HepG2 (cell line): ENCODE measurements around the gene CDK17. TPM values are rescaled to one million over a fixed set of nuclear protein-coding genes. Genes with fewer than 3 reads are reported as not detected.

Experiments used
- ATAC-seq: fragments of 200-7000 bp; cut with Tn5 transposase; 3 replicates; pipeline ENCODE4 v1.9.1; 2020; ENCODE audit warnings: mild to moderate bottlenecking, moderate library complexity
- BruUV-seq: library from RNA; stranded (reverse); fragments of 400-500 nt; replicated peaks from 2 replicates; lab custom pipeline; 2021; lab: Mats Ljungman, UMichigan
- CTCF ChIA-PET: fragments of 300-600 bp; formaldehyde crosslinking; extraction: SDS; loops from one replicate; lab custom pipeline; 2021; ENCODE audit warnings: low total read pairs, inconsistent platforms, low intra/inter-chr PET ratio; lab: Yijun Ruan, JAX
- POLR2A ChIA-PET: fragments of 350-600 bp; sonication (Branson Sonifier 250); formaldehyde crosslinking; loops from one replicate; lab custom pipeline; 2020; ENCODE audit warnings: antibody characterized with exemption, inconsistent platforms; lab: Yijun Ruan, JAX
- DNase-seq: peaks from one replicate; pipeline ENCODE4 v3.0.0-alpha.2; 2015; ENCODE audit warnings: low spot score
- FAIRE-seq: peaks from 3 replicates; lab custom pipeline; 2011; peaks lifted over from hg19 to GRCh38; lab: Jason Lieb, UNC
- H2AFZ ChIP-seq: one replicate; pipeline ENCODE4 v1.6.1; 2011; ENCODE audit warnings: low read length, inconsistent platforms
- H3K27ac ChIP-seq: fragments of 300-600 bp; 3 replicates; pipeline ENCODE4 v1.8.0; 2011; ENCODE audit warnings: mixed run types, mild to moderate bottlenecking, mixed read lengths, low read length, inconsistent platforms; ENCODE audit not compliant: insufficient read depth; ENCODE audit errors: extremely low read length
- H3K27me3 ChIP-seq, 2 experiments: fragments of 200-600 bp in 1 of 2; 2 replicates in 1 of 2; 3 replicates in 1 of 2; pipeline versions ENCODE4 v1.6.0 to v1.8.0; 2011; ENCODE audit warnings: low read length in 2 of 2, mild to moderate bottlenecking in 2 of 2, moderate library complexity in 2 of 2, inconsistent platforms in 1 of 2; ENCODE audit not compliant: insufficient read depth in 2 of 2, control insufficient read depth in 1 of 2
- H3K36me3 ChIP-seq, 2 experiments: fragments of 200-600 bp in 1 of 2; replicated peaks in 1 of 2; 2 replicates in 1 of 2; 3 replicates in 1 of 2; pipeline versions ENCODE4 v1.5.1 to v1.8.0; 2011; ENCODE audit warnings: low read length in 2 of 2, inconsistent platforms in 1 of 2; ENCODE audit not compliant: insufficient read depth in 2 of 2, control insufficient read depth in 1 of 2
- H3K4me1 ChIP-seq: 2 replicates; pipeline ENCODE4 v1.5.1; 2012; ENCODE audit warnings: low read length, inconsistent platforms; ENCODE audit not compliant: insufficient read depth
- H3K4me2 ChIP-seq: 2 replicates; pipeline ENCODE4 v1.6.0; 2011; ENCODE audit warnings: low read depth, low read length, inconsistent platforms
- H3K4me3 ChIP-seq, 3 experiments: fragments of 200-600 bp in 1 of 3; sonication (generic), shearing (Covaris generic) in 1 of 3; replicated peaks in 1 of 3; 2 replicates each; pipeline ENCODE4 v1.5.1; 2011 to 2016; ENCODE audit warnings: low read length in 3 of 3, inconsistent platforms in 2 of 3, low read depth in 2 of 3, mild to moderate bottlenecking in 2 of 3, control low read depth in 1 of 3, mixed read lengths in 1 of 3; ENCODE audit not compliant: insufficient read depth in 1 of 3
- H3K79me2 ChIP-seq: one replicate; pipeline ENCODE4 v1.6.1; 2011; ENCODE audit warnings: low read length, inconsistent platforms; ENCODE audit not compliant: insufficient read depth
- H3K9ac ChIP-seq: 2 replicates; pipeline ENCODE4 v1.6.0; 2011; ENCODE audit warnings: mild to moderate bottlenecking, low read depth, low read length, inconsistent platforms; ENCODE audit not compliant: insufficient read depth
- H3K9me3 ChIP-seq: 2 replicates; pipeline ENCODE4 v1.5.1; 2012; ENCODE audit warnings: mild to moderate bottlenecking, low read length
- H4K20me1 ChIP-seq: 2 replicates; pipeline ENCODE4 v1.6.0; 2011; ENCODE audit warnings: inconsistent platforms, mild to moderate bottlenecking, low read length, moderate library complexity; ENCODE audit not compliant: insufficient read depth
- FOXM1 ChIP-seq: sonication (generic); formaldehyde crosslinking; IDR thresholded peaks from 2 replicates; pipeline ENCODE4 v1.5.0; 2020; ENCODE audit warnings: missing genetic modification reagents
- GPBP1L1 ChIP-seq: sonication (generic); formaldehyde crosslinking; IDR thresholded peaks from 2 replicates; pipeline ENCODE4 v1.5.0; 2020; ENCODE audit warnings: mild to moderate bottlenecking, missing genetic modification reagents
- HES4 ChIP-seq: sonication (generic); formaldehyde crosslinking; IDR thresholded peaks from 2 replicates; pipeline ENCODE4 v1.9.0; 2021; ENCODE audit warnings: mild to moderate bottlenecking, missing genetic modification reagents, borderline replicate concordance
- HOXA7 ChIP-seq: sonication (generic); formaldehyde crosslinking; IDR thresholded peaks from 2 replicates; pipeline ENCODE4 v1.8.1; 2022; ENCODE audit warnings: mild to moderate bottlenecking, missing genetic modification reagents, moderate library complexity
- JUN ChIP-seq: sonication (generic); formaldehyde crosslinking; IDR thresholded peaks from 2 replicates; pipeline ENCODE4 v1.4.0; 2020; ENCODE audit warnings: mild to moderate bottlenecking, missing genetic modification reagents
- KDM4B ChIP-seq: sonication (generic); formaldehyde crosslinking; IDR thresholded peaks from 2 replicates; pipeline ENCODE4 v1.4.0; 2020; ENCODE audit warnings: missing genetic modification reagents
- KDM6A ChIP-seq: IDR thresholded peaks from 2 replicates; pipeline ENCODE4 v1.6.1; 2016; ENCODE audit warnings: low read depth
- KLF11 ChIP-seq: IDR thresholded peaks from 2 replicates; pipeline ENCODE4 v1.6.1; 2016; ENCODE audit warnings: missing compliant biosample characterization
- KLF6 ChIP-seq: IDR thresholded peaks from 2 replicates; pipeline ENCODE4 v1.8.0; 2016; ENCODE audit warnings: missing biosample characterization, missing genetic modification reagents
- NCOA5 ChIP-seq: sonication (generic); formaldehyde crosslinking; IDR thresholded peaks from 2 replicates; pipeline ENCODE4 v1.4.0; 2020; ENCODE audit warnings: missing genetic modification reagents
- NR3C1 ChIP-seq: sonication (generic); formaldehyde crosslinking; IDR thresholded peaks from 2 replicates; pipeline ENCODE4 v1.4.0; 2020; ENCODE audit warnings: missing genetic modification reagents
- RCOR2 ChIP-seq: IDR thresholded peaks from 2 replicates; pipeline ENCODE4 v1.6.1; 2016; ENCODE audit warnings: missing biosample characterization, missing genetic modification reagents
- ZFP90 ChIP-seq: sonication (generic); formaldehyde crosslinking; IDR thresholded peaks from 2 replicates; pipeline ENCODE4 v1.8.0; 2022; ENCODE audit warnings: missing genetic modification reagents, mild to moderate bottlenecking, inconsistent platforms, borderline replicate concordance
- ZNF264 ChIP-seq: sonication (generic); formaldehyde crosslinking; IDR thresholded peaks from 2 replicates; pipeline ENCODE4 v1.4.0; 2020; ENCODE audit warnings: missing genetic modification reagents
- ZNF331 ChIP-seq: sonication (generic); formaldehyde crosslinking; IDR thresholded peaks from 2 replicates; pipeline ENCODE4 v1.4.0; 2020; ENCODE audit warnings: missing genetic modification reagents
- ZNF549 ChIP-seq: sonication (generic); formaldehyde crosslinking; IDR thresholded peaks from 2 replicates; pipeline ENCODE4 v1.5.0; 2020; ENCODE audit warnings: missing genetic modification reagents
- ZNF646 ChIP-seq: sonication (generic); formaldehyde crosslinking; IDR thresholded peaks from 2 replicates; pipeline ENCODE4 v1.9.0; 2021; ENCODE audit warnings: mild to moderate bottlenecking, missing genetic modification reagents
- ZNF670 ChIP-seq: sonication (generic); formaldehyde crosslinking; IDR thresholded peaks from 2 replicates; pipeline ENCODE4 v1.8.0; 2022; ENCODE audit warnings: mild to moderate bottlenecking, missing genetic modification reagents, borderline replicate concordance
- WGBS: methylation state at CpG from one replicate; pipeline ENCODE4 v1.1.6; 2017; ENCODE audit warnings: low lambda C conversion rate; 5-methylcytosine and 5-hydroxymethylcytosine counted together
- in situ Hi-C: cut with HindIII; loops from 2 replicates; pipeline ENCODE4 v1.10.0; 2017; ENCODE audit warnings: low pct_unique_long_range_greater_than_20kb; ENCODE audit not compliant: extremely low pct_ligation_motif_present
- intact Hi-C: fragments of 100-400 bp; cut with micrococcal nuclease; formaldehyde crosslinking; loops from one replicate; pipeline ENCODE4 v1.10.0; 2022; ENCODE audit not compliant: unreplicated experiment
- polyA plus RNA-seq, 8 experiments: library from polyadenylated mRNA; depleted of rRNA in 3 of 8; stranded (reverse) in 7 of 8; unstranded in 1 of 8; fragments of >200 nt; fragmentation: Illumina TruSeq in 4 of 8; extraction: Trizol in 4 of 8; gene quantifications; 2 replicates each; pipeline versions ENCODE4 v1.2.1 to v1.2.3, GENCODE V29; 2011 to 2016; ENCODE audit warnings: low read depth in 4 of 8, missing spikeins in 1 of 8, mixed read lengths in 1 of 8; ENCODE audit not compliant: insufficient read depth in 1 of 8
- total RNA-seq, 5 experiments: library from RNA; depleted of rRNA; stranded (reverse); fragments of >200 nt; fragmentation: Illumina TruSeq; extraction: Trizol; gene quantifications; 2 replicates each; pipeline ENCODE4 v1.2.3, GENCODE V29; 2016; ENCODE audit warnings: low read depth in 1 of 5

CDK17 gene
- total and polyA plus RNA-seq, 2 of the 13 experiments (the other 11 are each of a cell fraction or from before 2014, with no cell fraction given) = 9.9 to 22.3 TPM

- no TSS peak for BruUV-seq
- 92% methylated on average over 17 of the region's 17 CpGs for WGBS
- ATAC-seq = no peak
- TF ChIP-seq ZNF646 (CRISPR knock-in tag) (no peak), GPBP1L1 (no peak), ZNF549 (CRISPR knock-in tag) (no peak), ZFP90 (CRISPR knock-in tag) (no peak), KLF11 (CRISPR knock-in tag) (no peak), RCOR2 (CRISPR knock-in tag) (no peak), KLF6 (CRISPR knock-in tag) (no peak), ZNF331 (CRISPR knock-in tag) (no peak), NR3C1 (CRISPR knock-in tag) (no peak), ZNF264 (CRISPR knock-in tag) (no peak), HES4 (CRISPR knock-in tag) (no peak), KDM4B (CRISPR knock-in tag) (no peak), FOXM1 (no peak), HOXA7 (CRISPR knock-in tag) (no peak), KDM6A (CRISPR knock-in tag) (no peak), ZNF670 (CRISPR knock-in tag) (no peak), JUN (CRISPR knock-in tag) (no peak), NCOA5 (CRISPR knock-in tag) (no peak)
Observed at GRCh38 chr12:96248136-96248931, 151.9 kb downstream of the CDK17 start.

More at GRCh38 chr12:96248136-96248931, 151.9 kb downstream of the CDK17 start:
- H3K4me2 ChIP-seq = no peak overlapping the region
- no peak overlapping the region for H2AFZ ChIP-seq
- no peaks in the 10 kb centered on the region for H3K9me3 ChIP-seq
- peaks cover under 1% of the 10 kb centered on the region for H3K4me1 ChIP-seq
- H3K27ac ChIP-seq = no peak overlapping the region
- no peak overlapping the region for H3K4me3 ChIP-seq
- H4K20me1 ChIP-seq = no peaks in the 10 kb centered on the region
- H3K9ac ChIP-seq = no peak overlapping the region
- intact Hi-C loops = no loop called here
- peaks cover 0 to 4% of the 10 kb centered on the region in 2 experiments; a peak in 1 of 5 replicates for H3K36me3 ChIP-seq
- no peak for DNase-seq
- H3K79me2 ChIP-seq = no peaks in the 10 kb centered on the region
- no peak for FAIRE-seq
- ChIA-PET POLR2A (no interaction called here), CTCF (no interaction called here)
- H3K27me3 ChIP-seq = no peaks in the 10 kb centered on the region
- in situ Hi-C loops = no loop called here
